Caki2 (cell line): Measurements from ENCODE around the gene PARD3. TPM values are rescaled to one million over a fixed set of nuclear protein-coding genes. Genes with fewer than 3 reads are reported as not detected.

Experiments used
- DNase-seq: peaks from one replicate; pipeline ENCODE4 v3.0.0-alpha.2; 2015; ENCODE audit warnings: low read depth
- in situ Hi-C: cut with HindIII; loops from 2 replicates; pipeline ENCODE4 v1.10.0; 2016; ENCODE audit warnings: low sequenced_read_pairs, low pct_unique_long_range_greater_than_20kb, mixed read lengths
- total RNA-seq: library from RNA; depleted of rRNA; stranded (reverse); fragments of >200 nt; shearing (Covaris generic); gene quantifications from 2 replicates; pipeline ENCODE4 v1.2.3, GENCODE V29; 2014; ENCODE audit warnings: low replicate concordance

PARD3 gene
- total RNA-seq, 1 experiment from 2014 or later: 237 TPM

GRCh38 chr10:34102237-34102673 lies 712.8 kb downstream of the PARD3 start:
- in situ Hi-C loops: no loop called here
- DNase-seq: no peak

- in situ Hi-C loops: no loop called here
These were observed 714.1 kb downstream of the PARD3 start for GRCh38 chr10:34101001-34101400.

GRCh38 chr10:34098821-34099567 lies 716.1 kb downstream of the PARD3 start:
- DNase-seq: no peak
- in situ Hi-C loops: no loop called here

More at GRCh38 chr10:34101001-34101400, 714.1 kb downstream of the PARD3 start:
- no peak for DNase-seq

- in situ Hi-C loops: no loop called here
- DNase-seq: no peak
These were observed 717.4 kb downstream of the PARD3 start for GRCh38 chr10:34097682-34098081.

GRCh38 chr10:34094961-34095360 lies 720.1 kb downstream of the PARD3 start:
- in situ Hi-C loops: no loop called here
- DNase-seq: no peak

- in situ Hi-C loops: no loop called here
- DNase-seq: no peak
These were observed 720.9 kb downstream of the PARD3 start for GRCh38 chr10:34094146-34094696.

GRCh38 chr10:34092891-34093290 lies 722.2 kb downstream of the PARD3 start:
- in situ Hi-C loops: no loop called here
- no peak for DNase-seq

- in situ Hi-C loops: no loop called here
- DNase-seq: no peak
These were observed 723.4 kb downstream of the PARD3 start for GRCh38 chr10:34091635-34092195.

- in situ Hi-C loops: no loop called here
These were observed 725.8 kb downstream of the PARD3 start for GRCh38 chr10:34089253-34089652.

GRCh38 chr10:34088208-34088794 lies 726.8 kb downstream of the PARD3 start:
- in situ Hi-C loops: no loop called here

More at GRCh38 chr10:34089253-34089652, 725.8 kb downstream of the PARD3 start:
- no peak for DNase-seq

GRCh38 chr10:34087095-34087418 lies 728.0 kb downstream of the PARD3 start:
- in situ Hi-C loops: no loop called here
- DNase-seq: no peak

More at GRCh38 chr10:34088208-34088794, 726.8 kb downstream of the PARD3 start:
- no peak for DNase-seq

- in situ Hi-C loops: no loop called here
- no peak for DNase-seq
These were observed 731.5 kb downstream of the PARD3 start for GRCh38 chr10:34083567-34083966.

- in situ Hi-C loops: no loop called here
- no peak for DNase-seq
These were observed 733.1 kb downstream of the PARD3 start for GRCh38 chr10:34081948-34082347.

- in situ Hi-C loops: no loop called here
- no peak for DNase-seq
These were observed 733.8 kb downstream of the PARD3 start for GRCh38 chr10:34081347-34081743.

GRCh38 chr10:34080485-34081346 lies 734.4 kb downstream of the PARD3 start:
- in situ Hi-C loops: no loop called here

GRCh38 chr10:34079702-34080484 lies 735.2 kb downstream of the PARD3 start:
- in situ Hi-C loops: no loop called here
- no peak for DNase-seq

More at GRCh38 chr10:34080485-34081346, 734.4 kb downstream of the PARD3 start:
- no peak for DNase-seq

- DNase-seq: no peak
- in situ Hi-C loops: no loop called here
These were observed 736.2 kb downstream of the PARD3 start for GRCh38 chr10:34078745-34079470.
